Breast epithelium (tissue), 3 donors: ENCODE data around the gene SLC6A9.

ENCODE experiments used
- POLR2A ChIP-seq: fragments of 450-650 bp; IDR thresholded peaks from one replicate; pipeline ENCODE4 v1.6.1; 2016; ENCODE audit warnings: antibody characterized with exemption, mild to moderate bottlenecking, moderate library complexity
- POLR2AphosphoS5 ChIP-seq, 3 donors: sonication (generic); formaldehyde crosslinking; IDR thresholded peaks; one replicate each; pipeline ENCODE4 v1.6.1; 2017; ENCODE audit warnings: antibody characterized with exemption in 3 of 3
- TF ChIP-seq, protein P1 (sequence below), 3 donors: fragments of 450-650 bp; IDR thresholded peaks; one replicate each; pipeline ENCODE4 v1.5.1; 2016 to 2017; ENCODE audit warnings: antibody characterized with exemption in 3 of 3, mild to moderate bottlenecking in 3 of 3, moderate library complexity in 3 of 3

DNA sequence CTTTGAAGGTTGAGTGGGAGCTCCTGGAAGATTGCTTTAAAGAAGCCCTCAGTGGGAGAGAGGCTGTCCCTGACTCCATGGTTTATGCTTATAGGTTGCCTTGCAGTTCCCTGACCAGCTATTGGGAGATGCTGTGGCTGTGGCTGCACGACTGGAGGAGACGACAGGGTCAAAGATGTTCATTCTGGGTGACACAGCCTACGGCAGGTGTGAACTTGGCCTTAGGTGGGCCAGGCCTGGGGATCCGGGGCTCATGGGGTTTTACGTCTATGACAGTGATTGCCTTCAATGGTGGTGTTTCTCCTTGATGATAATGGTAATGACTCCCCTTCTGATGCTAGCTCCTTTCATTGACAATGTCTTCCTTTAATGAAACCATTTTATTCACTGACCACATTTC, 60.8 kb downstream of the SLC6A9 start:
- TF ChIP-seq, protein P1, sequence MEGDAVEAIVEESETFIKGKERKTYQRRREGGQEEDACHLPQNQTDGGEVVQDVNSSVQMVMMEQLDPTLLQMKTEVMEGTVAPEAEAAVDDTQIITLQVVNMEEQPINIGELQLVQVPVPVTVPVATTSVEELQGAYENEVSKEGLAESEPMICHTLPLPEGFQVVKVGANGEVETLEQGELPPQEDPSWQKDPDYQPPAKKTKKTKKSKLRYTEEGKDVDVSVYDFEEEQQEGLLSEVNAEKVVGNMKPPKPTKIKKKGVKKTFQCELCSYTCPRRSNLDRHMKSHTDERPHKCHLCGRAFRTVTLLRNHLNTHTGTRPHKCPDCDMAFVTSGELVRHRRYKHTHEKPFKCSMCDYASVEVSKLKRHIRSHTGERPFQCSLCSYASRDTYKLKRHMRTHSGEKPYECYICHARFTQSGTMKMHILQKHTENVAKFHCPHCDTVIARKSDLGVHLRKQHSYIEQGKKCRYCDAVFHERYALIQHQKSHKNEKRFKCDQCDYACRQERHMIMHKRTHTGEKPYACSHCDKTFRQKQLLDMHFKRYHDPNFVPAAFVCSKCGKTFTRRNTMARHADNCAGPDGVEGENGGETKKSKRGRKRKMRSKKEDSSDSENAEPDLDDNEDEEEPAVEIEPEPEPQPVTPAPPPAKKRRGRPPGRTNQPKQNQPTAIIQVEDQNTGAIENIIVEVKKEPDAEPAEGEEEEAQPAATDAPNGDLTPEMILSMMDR (IDR thresholded peaks at IDR 0.05) = no peak
- TF ChIP-seq POLR2AphosphoS5 (IDR thresholded peaks at IDR 0.05) (no peak), POLR2A (no peak)
